ENCODE measurements around the gene LATS2. TPM values are rescaled to one million over a fixed set of nuclear protein-coding genes. Genes with fewer than 3 reads are reported as not detected.

Gene LATS2
- total RNA-seq, 1 donor from 2014 or later: 24.6 TPM

Other genes starting within 250 kb of the LATS2 start
- 14.4 TPM for gene XPO4, start 158.8 kb downstream of the LATS2 start, total RNA-seq (ENCODE audit: insufficient read depth, low replicate concordance)
- gene SAP18, start 78.5 kb upstream of the LATS2 start, total RNA-seq (ENCODE audit: insufficient read depth, low replicate concordance): 75.6 TPM
- gene SKA3, start 115.0 kb upstream of the LATS2 start, total RNA-seq (ENCODE audit: insufficient read depth, low replicate concordance): 8.7 TPM
- gene MRPL57, start 115.1 kb upstream of the LATS2 start, total RNA-seq (ENCODE audit: insufficient read depth, low replicate concordance): 23.8 TPM